ENCODE results near the gene GPR37. TPM values are rescaled to one million over a fixed set of nuclear protein-coding genes. Genes with fewer than 3 reads are reported as not detected.

The GPR37 gene
- polyA plus RNA-seq, 1 donor from 2014 or later = 1.4 TPM

GRCh38 chr7:124813994-124814798 lies 48.6 kb upstream of the GPR37 start:
- H3K36me3 ChIP-seq (ENCODE audit: insufficient read depth, low read length) = no peaks in the 10 kb centered on the region
- no peaks in the 10 kb centered on the region for H3K9me2 ChIP-seq (ENCODE audit: insufficient read depth, low read length)
- no peaks in the 10 kb centered on the region for H4K20me1 ChIP-seq (ENCODE audit: insufficient read depth)
- H3K9ac ChIP-seq (ENCODE audit: low read length) = no peak overlapping the region
- no peak overlapping the region for H3K4me3 ChIP-seq (ENCODE audit: low read length)
- no peaks in the 10 kb centered on the region for H3F3A ChIP-seq (ENCODE audit: insufficient read depth, low read length, poor library complexity, severe bottlenecking)
- H3K79me2 ChIP-seq (replicated peaks; ENCODE audit: insufficient read depth, low read length) = no peaks in the 10 kb centered on the region
- H3K4me2 ChIP-seq (ENCODE audit: low read length) = no peak overlapping the region
- H3K27me3 ChIP-seq (ENCODE audit: insufficient read depth, low read depth, low read length) = no peaks in the 10 kb centered on the region
- H2AFZ ChIP-seq (ENCODE audit: low read depth, low read length) = no peak overlapping the region
- no peak overlapping the region for H3K27ac ChIP-seq (ENCODE audit: low read length)
- no peak for TF ChIP-seq CTCF (IDR thresholded peaks at IDR 0.05; ENCODE audit: poor library complexity, severe bottlenecking)
- no peak for TF ChIP-seq RAD21 (conservative IDR thresholded peaks at IDR 0.05)
- no peak for TF ChIP-seq REST (IDR thresholded peaks at IDR 0.05; ENCODE audit: borderline replicate concordance)
- no peak for TF ChIP-seq MXI1 (conservative IDR thresholded peaks at IDR 0.05; ENCODE audit: poor library complexity, severe bottlenecking)
- TF ChIP-seq TAF1 (IDR thresholded peaks at IDR 0.05; ENCODE audit: low read depth) = no peak
- no peak for TF ChIP-seq EP300 (conservative IDR thresholded peaks at IDR 0.05; ENCODE audit: poor library complexity, severe bottlenecking)
- TF ChIP-seq SMC3 (conservative IDR thresholded peaks at IDR 0.05; ENCODE audit: poor library complexity) = no peak
- TF ChIP-seq EZH2 (IDR thresholded peaks at IDR 0.05; ENCODE audit: borderline replicate concordance, insufficient read depth, low read length, poor library complexity, severe bottlenecking) = no peak
- no peak for TF ChIP-seq POLR2AphosphoS5 (IDR thresholded peaks at IDR 0.05)
- no peaks in the 10 kb centered on the region for H3K9me3 ChIP-seq (ENCODE audit: low read length)

- Histone ChIP-seq H3K9me3 (ENCODE audit: low read length) (no peaks in the 10 kb centered on the region), H3K79me2 (replicated peaks; ENCODE audit: insufficient read depth, low read length) (no peaks in the 10 kb centered on the region), H3F3A (ENCODE audit: insufficient read depth, low read length, poor library complexity, severe bottlenecking) (no peaks in the 10 kb centered on the region), H3K4me2 (ENCODE audit: low read length) (no peak overlapping the region), H3K4me3 (ENCODE audit: low read length) (no peak overlapping the region), H2AFZ (ENCODE audit: low read depth, low read length) (no peak overlapping the region), H4K20me1 (ENCODE audit: insufficient read depth) (no peaks in the 10 kb centered on the region), H3K9ac (ENCODE audit: low read length) (no peak overlapping the region), H3K9me2 (ENCODE audit: insufficient read depth, low read length) (no peaks in the 10 kb centered on the region), H3K27ac (ENCODE audit: low read length) (no peak overlapping the region), H3K27me3 (ENCODE audit: insufficient read depth, low read depth, low read length) (no peaks in the 10 kb centered on the region), H3K36me3 (ENCODE audit: insufficient read depth, low read length) (no peaks in the 10 kb centered on the region)
- TF ChIP-seq MXI1 (conservative IDR thresholded peaks at IDR 0.05; ENCODE audit: poor library complexity, severe bottlenecking) (no peak), SMC3 (conservative IDR thresholded peaks at IDR 0.05; ENCODE audit: poor library complexity) (no peak), POLR2AphosphoS5 (IDR thresholded peaks at IDR 0.05) (no peak), TAF1 (IDR thresholded peaks at IDR 0.05; ENCODE audit: low read depth) (no peak), EZH2 (IDR thresholded peaks at IDR 0.05; ENCODE audit: borderline replicate concordance, insufficient read depth, low read length, poor library complexity, severe bottlenecking) (no peak)
Measured at GRCh38 chr7:124812764-124813163, 47.2 kb upstream of the GPR37 start.
